Endodermal cell (in vitro differentiated cells): ENCODE measurements around the gene CYB561D2. TPM values are rescaled to one million over a fixed set of nuclear protein-coding genes. Genes with fewer than 3 reads are reported as not detected.
A peak's percentile ranks its signal among the peaks of the same experiment; 100 is the strongest.

Source experiments
- DNase-seq: peaks from one replicate; pipeline ENCODE4 v3.0.0-alpha.2; 2017
- H3K27ac ChIP-seq: 2 replicates; pipeline ENCODE4 v1.5.1; 2013; ENCODE audit warnings: mild to moderate bottlenecking, low read depth, low read length, moderate library complexity
- H3K27me3 ChIP-seq: 2 replicates; pipeline ENCODE4 v1.6.1; 2013; ENCODE audit warnings: mild to moderate bottlenecking, low read length, moderate library complexity; ENCODE audit not compliant: insufficient read depth, control insufficient read depth, poor library complexity, severe bottlenecking
- H3K36me3 ChIP-seq: 2 replicates; pipeline ENCODE4 v1.7.0; 2013; ENCODE audit warnings: mild to moderate bottlenecking, low read length, moderate library complexity; ENCODE audit not compliant: control insufficient read depth, insufficient read depth
- H3K4me1 ChIP-seq: one replicate; pipeline ENCODE4 v1.7.0; 2013; ENCODE audit warnings: low read length; ENCODE audit not compliant: control insufficient read depth, insufficient read depth
- H3K4me3 ChIP-seq: 2 replicates; pipeline ENCODE4 v1.5.1; 2013; ENCODE audit warnings: mild to moderate bottlenecking, low read length, moderate library complexity
- H3K9ac ChIP-seq: 2 replicates; pipeline ENCODE4 v1.6.1; 2013; ENCODE audit warnings: mild to moderate bottlenecking, low read length, moderate library complexity; ENCODE audit not compliant: poor library complexity, severe bottlenecking; ENCODE audit errors: extremely low read depth
- H3K9me3 ChIP-seq: 2 replicates; pipeline ENCODE4 v1.6.1; 2013; ENCODE audit warnings: mild to moderate bottlenecking, low read length, moderate library complexity; ENCODE audit not compliant: control insufficient read depth
- H3K27ac Mint-ChIP-seq: 2 replicates; pipeline ENCODE4 v1.8.0; 2020; ENCODE audit warnings: mixed read lengths
- H3K27me3 Mint-ChIP-seq: 2 replicates; pipeline ENCODE4 v1.8.0; 2021; ENCODE audit warnings: mild to moderate bottlenecking, mixed read lengths; ENCODE audit not compliant: insufficient read depth
- H3K36me3 Mint-ChIP-seq: 2 replicates; pipeline ENCODE4 v1.8.0; 2020; ENCODE audit warnings: low read depth, mixed read lengths
- H3K4me1 Mint-ChIP-seq: 2 replicates; pipeline ENCODE4 v1.8.0; 2020; ENCODE audit warnings: mixed read lengths
- H3K4me3 Mint-ChIP-seq: 2 replicates; pipeline ENCODE4 v1.8.0; 2020; ENCODE audit warnings: mild to moderate bottlenecking, moderate library complexity, mixed read lengths
- H3K9me3 Mint-ChIP-seq: 2 replicates; pipeline ENCODE4 v1.8.0; 2020; ENCODE audit warnings: mild to moderate bottlenecking, mixed read lengths
- CTCF ChIP-seq: fragments of 200-600 bp; sonication (generic); conservative IDR thresholded peaks from 2 replicates; pipeline ENCODE4 v1.5.0; 2021; ENCODE audit warnings: antibody characterized with exemption, mild to moderate bottlenecking
- WGBS, 2 experiments: methylation state at CpG; one replicate each; pipeline versions ENCODE4 v1.1.5 to v1.1.7; 2013; ENCODE audit warnings: missing lambda C conversion rate in 2 of 2, mixed read lengths in 1 of 2; ENCODE audit not compliant: insufficient coverage in 1 of 2, insufficient read length in 1 of 2; 5-methylcytosine and 5-hydroxymethylcytosine counted together
- total RNA-seq, 2 donors: library from RNA; stranded (reverse); fragmentation: NEBNext Ultra II Directional in 1 of 2; extraction: Animal tissue kit (Norgen Biotek cat#: 25700) in 1 of 2; gene quantifications; 2 replicates in 1 of 2; 3 replicates in 1 of 2; pipeline ENCODE4 v1.2.1, GENCODE V29; 2021

The CYB561D2 gene
- total RNA-seq, 2 donors from 2014 or later: 8.5 to 14.6 TPM

GRCh38 chr3:50355829-50356552 lies 5.3 kb downstream of the CYB561D2 start:
- Histone ChIP-seq H3K9ac (no peak overlapping the region), H3K4me1 (peaks cover 11% of the 10 kb centered on the region), H3K27ac (no peak overlapping the region), H3K9me3 (no peaks in the 10 kb centered on the region), H3K4me3 (peak overlapping the region; percentile 90), H3K27me3 (no peaks in the 10 kb centered on the region), H3K36me3 (peaks cover 33% of the 10 kb centered on the region)
- Mint-ChIP-seq H3K4me1 (peaks cover 28% of the 10 kb centered on the region), H3K27ac (no peak overlapping the region), H3K27me3 (no peaks in the 10 kb centered on the region), H3K36me3 (peaks cover 18% of the 10 kb centered on the region), H3K9me3 (no peaks in the 10 kb centered on the region), H3K4me3 (peak overlapping the region; percentile 83)
- 85 to 89% methylated on average over 4 to 5 of the region's 5 CpGs for WGBS, 2 experiments
- TF ChIP-seq CTCF: peak; percentile 49
- no peak for DNase-seq

DNA sequence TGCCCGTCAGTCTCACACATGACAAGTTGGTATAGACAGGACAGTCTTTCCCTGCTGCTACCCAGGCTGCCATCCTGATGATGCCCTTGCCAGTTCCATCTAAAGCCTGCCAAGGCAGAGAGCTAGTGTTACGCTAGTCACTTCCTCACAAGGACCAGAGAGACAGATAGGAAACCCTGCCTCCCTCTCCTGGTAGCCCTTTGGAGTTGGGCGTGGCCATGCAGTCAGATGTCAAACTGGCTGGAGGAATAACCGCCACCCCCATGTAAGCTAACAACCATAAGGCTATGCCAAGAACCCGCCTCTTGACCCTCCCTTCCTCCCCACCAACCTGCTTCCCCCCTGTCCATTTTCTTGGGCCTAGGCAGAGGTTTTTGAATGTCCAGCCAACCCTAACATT lies 5.9 kb downstream of the CYB561D2 start:
- TF ChIP-seq CTCF: no peak
- H3K4me1 ChIP-seq: peaks cover 11% of the 10 kb centered on the region
- Mint-ChIP-seq H3K9me3 (no peaks in the 10 kb centered on the region), H3K4me1 (peaks cover 26% of the 10 kb centered on the region), H3K36me3 (peaks cover 18% of the 10 kb centered on the region), H3K4me3 (peak overlapping the region; percentile 83), H3K27ac (no peak overlapping the region), H3K27me3 (no peaks in the 10 kb centered on the region)
- WGBS, 2 experiments: 88 to 100% methylated on average over 3 to 5 of the region's 5 CpGs
- H3K36me3 ChIP-seq: peaks cover 33% of the 10 kb centered on the region
- H3K9ac ChIP-seq: no peak overlapping the region
- H3K4me3 ChIP-seq: peak overlapping the region; percentile 90
- H3K27me3 ChIP-seq: no peaks in the 10 kb centered on the region
- H3K9me3 ChIP-seq: no peaks in the 10 kb centered on the region
- DNase-seq: no peak
- H3K27ac ChIP-seq: no peak overlapping the region

DNA sequence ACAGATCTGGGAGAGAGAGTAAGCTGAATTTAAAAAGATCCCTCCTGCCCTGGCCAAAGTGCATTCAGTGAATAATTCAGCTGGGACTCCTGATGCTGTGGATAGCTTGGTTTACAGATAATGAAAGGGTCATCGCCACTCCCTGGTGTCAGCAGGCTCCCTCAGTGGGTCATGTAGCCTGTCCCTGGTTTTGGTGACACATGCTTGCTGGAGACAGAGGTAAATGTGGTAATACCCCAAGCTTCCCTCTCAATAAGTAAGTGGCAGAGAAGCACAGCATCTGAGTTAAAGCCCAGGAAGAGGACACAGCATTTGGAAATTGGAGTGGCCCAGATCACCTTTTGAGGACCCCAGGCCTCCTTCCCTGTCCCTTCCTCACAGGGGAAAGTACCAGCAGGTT lies 6.8 kb downstream of the CYB561D2 start:
- DNase-seq: no peak
- Mint-ChIP-seq H3K27ac (no peak overlapping the region), H3K9me3 (no peaks in the 10 kb centered on the region), H3K4me3 (peak overlapping the region; percentile 83), H3K36me3 (peaks cover 18% of the 10 kb centered on the region), H3K27me3 (no peaks in the 10 kb centered on the region), H3K4me1 (peaks cover 25% of the 10 kb centered on the region)
- Histone ChIP-seq H3K9ac (no peak overlapping the region), H3K4me3 (peak overlapping the region; percentile 90), H3K36me3 (peaks cover 33% of the 10 kb centered on the region), H3K27me3 (no peaks in the 10 kb centered on the region), H3K4me1 (peaks cover 11% of the 10 kb centered on the region), H3K9me3 (no peaks in the 10 kb centered on the region), H3K27ac (no peak overlapping the region)
- no peak for TF ChIP-seq CTCF
- WGBS, 2 experiments: 97 to 100% methylated on average over 1 of the region's 1 CpG
